GM18868 (cell line): ENCODE results near the gene PAH.

Experiments
- ATAC-seq: cut with Tn5 transposase; IDR thresholded peaks from one replicate; pipeline ENCODE4 v1.9.1; 2021; ENCODE audit warnings: mild to moderate bottlenecking, moderate library complexity; ENCODE audit not compliant: unreplicated experiment

The PAH gene

DNA sequence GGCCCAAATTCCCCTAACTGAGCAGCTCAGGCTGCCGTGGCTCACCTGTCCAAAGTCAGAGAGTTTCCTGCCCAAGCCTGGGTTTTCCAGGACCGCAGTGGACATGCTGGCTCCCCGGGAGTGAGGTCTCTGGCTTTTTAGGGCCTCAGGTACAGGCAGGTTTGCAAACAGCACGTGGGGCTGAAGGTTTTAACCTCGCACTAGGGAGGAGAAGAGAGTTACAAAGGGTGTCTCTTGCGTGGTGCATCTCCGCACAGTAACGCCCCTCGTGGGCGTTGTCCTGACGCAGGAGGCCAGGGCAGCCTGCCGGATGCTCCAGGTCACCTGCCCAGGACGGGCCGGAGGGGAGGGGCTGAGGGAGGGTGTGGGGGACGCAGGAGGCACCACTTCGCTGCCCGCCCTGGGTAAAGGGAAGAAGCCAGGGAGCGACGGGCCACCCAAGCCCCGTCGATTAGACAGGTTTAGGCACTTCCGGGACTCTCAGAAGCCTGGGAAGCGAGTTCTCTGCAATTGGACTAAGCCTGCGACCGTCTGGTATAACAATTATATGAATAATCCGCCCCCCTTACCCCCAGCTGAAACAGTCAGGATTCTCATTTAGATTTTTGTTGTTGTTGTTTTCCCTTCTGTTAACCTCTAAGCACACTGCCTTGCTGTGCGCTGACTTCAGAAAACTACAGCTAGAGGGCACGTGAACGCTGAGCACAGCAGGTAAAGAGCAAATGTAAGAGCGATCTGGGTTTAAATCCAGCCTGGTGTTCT, at the start of gene PAH:
TSS of gene PAH (minus strand) at position 219 of the 762 bp plus-strand sequence. CDS start at position 105, 114 bp downstream.
- no peak for ATAC-seq

DNA sequence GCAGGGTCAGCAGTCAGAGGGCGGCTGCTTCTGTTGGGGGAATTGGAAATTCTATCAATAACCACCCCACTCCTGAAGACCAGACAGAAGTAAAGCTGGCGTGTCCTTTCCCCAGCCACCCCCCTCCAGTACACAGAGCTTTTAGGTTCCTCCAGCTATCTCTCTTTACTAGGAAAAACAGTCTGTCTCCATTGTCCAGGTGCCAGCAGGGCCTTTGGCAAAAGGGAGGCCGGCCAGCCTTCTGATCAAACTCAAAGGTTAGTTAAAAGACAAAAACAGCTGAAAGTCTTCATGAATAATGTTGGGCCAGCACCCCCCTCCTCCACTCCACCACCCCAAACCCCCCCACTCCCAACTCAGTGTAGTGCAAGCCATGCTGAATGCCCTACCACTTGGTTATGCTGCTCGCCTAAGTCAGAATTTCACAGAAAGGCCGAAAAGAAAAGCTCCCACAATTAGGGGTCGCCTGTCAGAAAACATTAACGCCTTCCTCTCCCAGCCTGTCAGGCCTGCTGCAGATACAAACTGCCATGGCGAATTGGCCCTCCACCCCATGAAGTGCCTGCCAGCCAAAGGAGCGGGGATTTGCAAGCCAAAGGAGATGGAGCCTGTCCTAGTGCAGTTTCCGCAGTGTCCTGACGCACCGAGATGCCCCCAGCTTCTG, 49.3 kb upstream of the PAH start:
- ATAC-seq: no peak

- ATAC-seq: peak; percentile 40
Measured at GRCh38 chr12:102965281-102966155, 48.5 kb upstream of the PAH start.

- no peak for ATAC-seq
Measured at GRCh38 chr12:102964872-102965271, 47.8 kb upstream of the PAH start.

DNA sequence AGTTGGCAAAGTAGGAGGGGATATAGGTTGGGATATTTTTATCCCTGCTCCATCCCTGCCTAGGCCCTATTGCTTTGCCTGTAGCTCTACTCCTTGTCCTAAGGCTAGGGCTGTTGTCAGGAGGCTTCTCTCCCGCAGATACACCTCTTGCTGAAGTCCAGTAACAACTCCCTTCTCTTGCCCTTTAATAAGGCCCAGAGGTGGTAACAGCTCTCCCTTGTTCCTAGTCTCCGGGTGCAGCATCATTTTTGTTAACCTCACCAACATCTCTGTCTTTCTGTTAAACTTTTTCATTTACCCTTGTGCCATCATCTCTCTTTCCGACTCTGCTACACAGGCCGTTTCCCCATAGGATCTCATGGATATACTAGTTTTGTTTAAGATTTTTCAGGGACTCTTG, 46.8 kb upstream of the PAH start:
- no peak for ATAC-seq

- ATAC-seq: peak; percentile 21
Measured at GRCh38 chr12:102962986-102963385, 45.9 kb upstream of the PAH start.

- peak; percentile 2 for ATAC-seq
Measured at GRCh38 chr12:102962532-102962931, 45.5 kb upstream of the PAH start.

DNA sequence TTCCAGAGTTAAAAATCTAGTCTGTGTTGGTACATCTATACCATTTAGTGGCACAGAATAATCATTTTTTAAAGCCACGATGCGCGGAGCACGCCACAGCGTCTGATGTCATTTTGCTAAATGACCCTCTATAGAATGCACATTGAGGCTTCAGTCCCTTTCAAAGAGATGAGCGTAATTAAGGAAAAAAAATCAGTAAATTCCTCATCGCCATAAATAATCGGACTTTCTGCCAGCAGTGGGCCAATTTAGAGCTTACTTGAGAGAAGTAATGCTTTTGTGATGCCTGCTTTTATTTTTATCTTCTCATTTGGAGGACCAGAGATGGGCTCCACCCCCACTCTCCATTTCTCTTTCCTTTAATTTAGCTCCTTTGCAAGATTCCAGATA, 44.4 kb upstream of the PAH start:
- ATAC-seq: no peak

GRCh38 chr12:102960766-102961465, 43.9 kb upstream of the PAH start:
- no peak for ATAC-seq

DNA sequence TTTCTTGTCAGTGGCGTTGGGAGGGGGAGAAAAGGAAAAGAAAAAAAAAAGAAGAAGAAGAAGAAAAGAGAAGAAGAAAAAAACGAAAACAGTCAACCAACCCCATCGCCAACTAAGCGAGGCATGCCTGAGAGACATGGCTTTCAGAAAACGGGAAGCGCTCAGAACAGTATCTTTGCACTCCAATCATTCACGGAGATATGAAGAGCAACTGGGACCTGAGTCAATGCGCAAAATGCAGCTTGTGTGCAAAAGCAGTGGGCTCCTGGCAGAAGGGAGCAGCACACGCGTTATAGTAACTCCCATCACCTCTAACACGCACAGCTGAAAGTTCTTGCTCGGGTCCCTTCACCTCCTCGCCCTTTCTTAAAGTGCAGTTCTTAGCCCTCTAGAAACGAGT, 42.3 kb upstream of the PAH start:
- no peak for ATAC-seq

DNA sequence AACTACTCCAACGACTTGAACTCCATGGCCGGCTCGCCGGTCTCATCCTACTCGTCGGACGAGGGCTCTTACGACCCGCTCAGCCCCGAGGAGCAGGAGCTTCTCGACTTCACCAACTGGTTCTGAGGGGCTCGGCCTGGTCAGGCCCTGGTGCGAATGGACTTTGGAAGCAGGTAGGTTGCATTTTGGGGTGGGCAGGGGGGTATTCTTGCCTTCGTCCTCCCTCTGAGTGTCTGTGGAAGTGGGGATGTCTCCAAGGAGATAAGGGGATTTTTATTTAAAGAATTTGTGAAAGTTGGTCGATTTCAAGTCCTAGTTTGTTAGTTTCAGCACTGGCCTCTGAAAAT, 41.8 kb upstream of the PAH start:
- no peak for ATAC-seq

DNA sequence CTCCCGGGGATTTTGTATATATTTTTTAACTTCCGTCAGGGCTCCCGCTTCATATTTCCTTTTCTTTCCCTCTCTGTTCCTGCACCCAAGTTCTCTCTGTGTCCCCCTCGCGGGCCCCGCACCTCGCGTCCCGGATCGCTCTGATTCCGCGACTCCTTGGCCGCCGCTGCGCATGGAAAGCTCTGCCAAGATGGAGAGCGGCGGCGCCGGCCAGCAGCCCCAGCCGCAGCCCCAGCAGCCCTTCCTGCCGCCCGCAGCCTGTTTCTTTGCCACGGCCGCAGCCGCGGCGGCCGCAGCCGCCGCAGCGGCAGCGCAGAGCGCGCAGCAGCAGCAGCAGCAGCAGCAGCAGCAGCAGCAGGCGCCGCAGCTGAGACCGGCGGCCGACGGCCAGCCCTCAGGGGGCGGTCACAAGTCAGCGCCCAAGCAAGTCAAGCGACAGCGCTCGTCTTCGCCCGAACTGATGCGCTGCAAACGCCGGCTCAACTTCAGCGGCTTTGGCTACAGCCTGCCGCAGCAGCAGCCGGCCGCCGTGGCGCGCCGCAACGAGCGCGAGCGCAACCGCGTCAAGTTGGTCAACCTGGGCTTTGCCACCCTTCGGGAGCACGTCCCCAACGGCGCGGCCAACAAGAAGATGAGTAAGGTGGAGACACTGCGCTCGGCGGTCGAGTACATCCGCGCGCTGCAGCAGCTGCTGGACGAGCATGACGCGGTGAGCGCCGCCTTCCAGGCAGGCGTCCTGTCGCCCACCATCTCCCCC, 41.2 kb upstream of the PAH start:
- ATAC-seq: peak; percentile 65

DNA sequence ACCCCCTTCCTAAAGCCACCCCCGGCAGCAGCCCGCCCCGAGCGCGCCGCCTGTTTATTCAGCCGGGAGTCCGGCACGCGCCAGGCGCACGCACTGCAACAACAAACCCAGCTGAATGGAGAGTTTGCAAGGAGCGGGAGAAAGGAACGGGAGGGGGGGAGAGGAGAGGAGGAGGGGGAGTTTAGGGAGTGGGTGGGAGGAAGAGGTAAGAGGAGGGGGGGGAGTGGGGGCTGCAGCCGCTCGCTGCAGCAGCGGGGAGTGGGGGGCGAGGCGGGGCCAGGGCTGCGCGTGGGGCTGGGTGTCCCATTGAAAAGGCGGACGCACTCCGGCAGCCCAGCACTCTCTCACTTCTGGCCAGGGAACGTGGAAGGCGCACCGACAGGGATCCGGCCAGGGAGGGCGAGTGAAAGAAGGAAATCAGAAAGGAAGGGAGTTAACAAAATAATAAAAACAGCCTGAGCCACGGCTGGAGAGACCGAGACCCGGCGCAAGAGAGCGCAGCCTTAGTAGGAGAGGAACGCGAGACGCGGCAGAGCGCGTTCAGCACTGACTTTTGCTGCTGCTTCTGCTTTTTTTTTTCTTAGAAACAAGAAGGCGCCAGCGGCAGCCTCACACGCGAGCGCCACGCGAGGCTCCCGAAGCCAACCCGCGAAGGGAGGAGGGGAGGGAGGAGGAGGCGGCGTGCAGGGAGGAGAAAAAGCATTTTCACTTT, 40.5 kb upstream of the PAH start, which contains the start of gene ASCL1:
TSS of gene ASCL1 (plus strand) at position 336 of the 712 bp plus-strand sequence. CDS start 571 bp downstream, outside the sequence.
- peak; percentile 35 for ATAC-seq

- ATAC-seq: no peak
Measured at GRCh38 chr12:102956738-102957327, 39.8 kb upstream of the PAH start.

GRCh38 chr12:102955926-102956737, 39.1 kb upstream of the PAH start:
- ATAC-seq: no peak

- no peak for ATAC-seq
Measured at GRCh38 chr12:102954134-102954533, 37.1 kb upstream of the PAH start.

DNA sequence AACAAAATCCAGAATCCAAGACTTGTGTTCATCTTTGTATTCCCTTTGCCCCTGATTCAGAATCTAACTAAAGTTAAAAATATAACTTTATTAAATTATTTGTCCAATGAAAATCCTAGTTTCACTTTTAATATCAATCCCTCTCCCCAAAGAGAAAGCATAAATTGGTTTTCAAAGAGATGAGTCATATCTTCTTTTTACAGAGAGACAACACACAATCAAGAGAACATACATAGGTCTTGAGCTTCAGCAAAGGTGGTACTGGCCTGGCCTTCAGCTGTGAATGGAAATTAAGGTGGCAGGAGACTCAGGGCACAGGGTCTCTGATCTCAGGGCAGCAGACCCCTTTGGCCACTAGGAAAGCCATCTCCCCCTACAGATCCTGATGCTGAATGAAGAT, 36.2 kb upstream of the PAH start:
- ATAC-seq: peak; percentile 34

DNA sequence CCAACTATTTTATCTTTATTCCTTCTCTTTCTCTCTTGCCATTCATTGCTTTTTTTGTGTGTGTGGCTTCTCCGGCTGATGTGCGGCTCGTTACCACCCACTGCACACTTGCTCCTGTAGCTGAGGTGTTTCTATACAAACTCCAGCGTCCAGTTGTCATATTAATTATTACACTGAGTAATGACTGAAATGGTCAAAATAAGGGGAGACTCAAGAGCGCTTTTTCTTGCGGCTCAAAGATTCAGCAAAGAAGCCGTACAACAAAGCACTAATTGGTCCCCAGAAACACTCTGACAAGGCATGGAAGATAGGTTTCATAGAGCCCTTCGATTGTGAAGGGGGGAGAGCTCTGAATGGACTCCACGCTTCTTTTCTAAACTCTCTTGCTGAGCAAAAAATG, 34.8 kb upstream of the PAH start:
- ATAC-seq: no peak
